ENCODE data around the gene CDH4.

CDH4 gene

DNA sequence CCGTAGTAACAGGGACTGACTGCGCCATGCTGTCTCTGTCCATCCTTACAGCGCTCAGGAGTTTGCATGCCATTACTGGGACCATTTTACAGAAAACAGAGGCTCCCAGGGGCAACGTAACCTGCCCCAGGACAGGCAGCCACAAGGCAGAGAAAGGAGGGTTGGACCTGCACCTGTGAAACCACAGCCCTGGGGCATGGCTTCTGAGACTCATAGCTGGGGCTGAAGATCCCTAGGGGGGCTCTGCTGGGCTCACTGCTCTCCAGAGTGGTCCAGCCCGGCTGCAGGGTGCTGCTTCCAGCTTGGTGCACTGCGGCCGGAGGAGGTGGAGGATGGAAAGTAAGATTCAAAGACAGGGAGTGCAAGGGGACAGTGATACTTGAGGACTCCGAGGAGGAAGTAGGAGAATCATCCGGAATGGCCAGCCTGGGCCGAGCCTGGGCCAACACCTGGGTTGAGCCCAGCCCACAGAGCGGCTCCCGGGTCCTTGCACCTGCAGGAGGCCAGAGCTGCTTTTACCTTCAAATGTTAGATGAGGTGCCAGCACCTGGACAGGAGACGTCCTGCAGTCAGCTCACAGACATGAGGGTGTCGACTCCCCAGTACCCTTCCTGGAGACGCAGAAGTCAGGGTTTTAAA lies 183.2 kb downstream of the CDH4 start:
- in situ Hi-C loops (cut with MboI; ENCODE audit: low sequenced_read_pairs, unreplicated experiment), result no loop called here
- TF ChIP-seq, protein P1, sequence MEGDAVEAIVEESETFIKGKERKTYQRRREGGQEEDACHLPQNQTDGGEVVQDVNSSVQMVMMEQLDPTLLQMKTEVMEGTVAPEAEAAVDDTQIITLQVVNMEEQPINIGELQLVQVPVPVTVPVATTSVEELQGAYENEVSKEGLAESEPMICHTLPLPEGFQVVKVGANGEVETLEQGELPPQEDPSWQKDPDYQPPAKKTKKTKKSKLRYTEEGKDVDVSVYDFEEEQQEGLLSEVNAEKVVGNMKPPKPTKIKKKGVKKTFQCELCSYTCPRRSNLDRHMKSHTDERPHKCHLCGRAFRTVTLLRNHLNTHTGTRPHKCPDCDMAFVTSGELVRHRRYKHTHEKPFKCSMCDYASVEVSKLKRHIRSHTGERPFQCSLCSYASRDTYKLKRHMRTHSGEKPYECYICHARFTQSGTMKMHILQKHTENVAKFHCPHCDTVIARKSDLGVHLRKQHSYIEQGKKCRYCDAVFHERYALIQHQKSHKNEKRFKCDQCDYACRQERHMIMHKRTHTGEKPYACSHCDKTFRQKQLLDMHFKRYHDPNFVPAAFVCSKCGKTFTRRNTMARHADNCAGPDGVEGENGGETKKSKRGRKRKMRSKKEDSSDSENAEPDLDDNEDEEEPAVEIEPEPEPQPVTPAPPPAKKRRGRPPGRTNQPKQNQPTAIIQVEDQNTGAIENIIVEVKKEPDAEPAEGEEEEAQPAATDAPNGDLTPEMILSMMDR (IDR thresholded peaks at IDR 0.05; ENCODE audit: borderline replicate concordance, control extremely low read depth, extremely low read depth, insufficient read depth, missing control alignments), result no peak
- DNase-seq (ENCODE audit: low spot score), result no peak

DNA sequence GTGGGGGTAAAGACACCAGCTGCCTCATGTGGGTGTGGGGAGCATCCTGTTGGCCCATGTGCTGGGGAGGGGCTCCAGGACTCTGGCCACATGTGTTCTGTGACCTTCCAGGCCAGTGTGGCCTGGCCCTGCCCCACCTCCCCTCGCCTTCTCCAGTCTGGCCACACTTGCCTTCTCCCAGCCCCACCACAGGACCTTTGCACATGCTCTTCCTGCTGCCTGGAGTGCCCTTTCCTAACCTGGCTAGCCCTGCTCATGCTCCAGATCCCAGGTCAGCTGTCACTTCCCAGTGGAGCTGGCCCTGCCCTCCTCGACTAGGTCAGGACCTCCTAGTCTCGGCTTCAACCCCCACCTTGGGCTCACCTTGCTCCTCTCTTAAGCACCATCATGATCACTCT lies 183.8 kb downstream of the CDH4 start:
- in situ Hi-C loops (cut with MboI; ENCODE audit: low sequenced_read_pairs, unreplicated experiment), result no loop called here
- TF ChIP-seq, protein P1 (IDR thresholded peaks at IDR 0.05; ENCODE audit: borderline replicate concordance, control extremely low read depth, extremely low read depth, insufficient read depth, missing control alignments), result no peak

DNA sequence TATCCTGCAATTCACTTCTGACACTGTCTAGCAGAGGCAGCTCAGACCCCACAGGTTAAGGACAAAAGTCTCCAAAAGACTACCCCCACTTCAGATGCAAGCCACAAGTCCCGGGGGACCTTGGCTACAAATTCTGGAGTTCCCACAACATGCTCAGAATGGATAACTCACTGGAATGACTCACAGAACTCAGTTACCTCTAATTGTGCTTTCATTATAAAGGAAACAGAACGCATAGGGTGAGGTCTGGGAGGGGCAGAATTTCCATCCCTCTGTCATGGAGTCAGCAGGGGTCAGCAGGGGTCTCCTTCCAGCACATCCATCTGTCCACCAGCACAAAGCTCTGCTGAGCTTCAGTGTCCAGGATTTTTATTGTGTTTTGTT lies 184.2 kb downstream of the CDH4 start:
- in situ Hi-C loops (cut with MboI; ENCODE audit: low sequenced_read_pairs, unreplicated experiment), result no loop called here
- DNase-seq (ENCODE audit: low spot score), result no peak
- TF ChIP-seq, protein P1 (IDR thresholded peaks at IDR 0.05; ENCODE audit: borderline replicate concordance, control extremely low read depth, extremely low read depth, insufficient read depth, missing control alignments), result no peak

More for the DNA sequence above, 183.8 kb downstream of the CDH4 start:
- no peak for DNase-seq (ENCODE audit: low spot score)

DNA sequence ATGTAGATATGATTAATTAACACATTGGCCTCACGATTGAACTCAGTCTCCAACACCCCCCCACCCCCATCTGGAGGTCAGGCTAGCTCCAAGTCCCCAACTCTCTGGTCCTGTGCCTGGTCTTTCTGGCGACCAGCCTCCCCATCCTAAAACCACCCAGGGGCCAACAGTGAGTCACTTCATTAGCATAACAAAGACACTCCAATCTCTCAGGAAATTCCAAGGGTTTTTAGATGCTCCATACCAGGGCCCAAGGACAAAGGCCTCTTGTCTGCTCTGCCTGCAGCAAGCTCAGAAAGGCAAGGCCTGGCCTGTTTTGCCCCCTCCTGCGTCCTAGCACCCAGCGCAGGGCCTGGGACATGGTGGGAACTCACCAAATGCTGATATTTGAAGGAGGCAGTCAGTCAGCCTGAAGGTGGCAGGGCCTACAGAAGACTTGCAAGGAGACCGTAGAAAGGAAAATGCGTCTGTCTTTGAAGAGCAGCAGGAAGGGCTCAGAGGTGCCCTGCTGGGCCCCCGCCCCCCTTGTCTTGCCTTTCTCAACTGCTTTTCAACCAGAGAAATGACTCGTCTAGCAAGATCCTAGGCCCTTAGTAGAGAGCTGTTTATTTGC lies 184.7 kb downstream of the CDH4 start:
- in situ Hi-C loops (cut with MboI; ENCODE audit: low sequenced_read_pairs, unreplicated experiment), result no loop called here
- no peak for DNase-seq (ENCODE audit: low spot score)
- TF ChIP-seq, protein P1 (IDR thresholded peaks at IDR 0.05; ENCODE audit: borderline replicate concordance, control extremely low read depth, extremely low read depth, insufficient read depth, missing control alignments), result no peak

DNA sequence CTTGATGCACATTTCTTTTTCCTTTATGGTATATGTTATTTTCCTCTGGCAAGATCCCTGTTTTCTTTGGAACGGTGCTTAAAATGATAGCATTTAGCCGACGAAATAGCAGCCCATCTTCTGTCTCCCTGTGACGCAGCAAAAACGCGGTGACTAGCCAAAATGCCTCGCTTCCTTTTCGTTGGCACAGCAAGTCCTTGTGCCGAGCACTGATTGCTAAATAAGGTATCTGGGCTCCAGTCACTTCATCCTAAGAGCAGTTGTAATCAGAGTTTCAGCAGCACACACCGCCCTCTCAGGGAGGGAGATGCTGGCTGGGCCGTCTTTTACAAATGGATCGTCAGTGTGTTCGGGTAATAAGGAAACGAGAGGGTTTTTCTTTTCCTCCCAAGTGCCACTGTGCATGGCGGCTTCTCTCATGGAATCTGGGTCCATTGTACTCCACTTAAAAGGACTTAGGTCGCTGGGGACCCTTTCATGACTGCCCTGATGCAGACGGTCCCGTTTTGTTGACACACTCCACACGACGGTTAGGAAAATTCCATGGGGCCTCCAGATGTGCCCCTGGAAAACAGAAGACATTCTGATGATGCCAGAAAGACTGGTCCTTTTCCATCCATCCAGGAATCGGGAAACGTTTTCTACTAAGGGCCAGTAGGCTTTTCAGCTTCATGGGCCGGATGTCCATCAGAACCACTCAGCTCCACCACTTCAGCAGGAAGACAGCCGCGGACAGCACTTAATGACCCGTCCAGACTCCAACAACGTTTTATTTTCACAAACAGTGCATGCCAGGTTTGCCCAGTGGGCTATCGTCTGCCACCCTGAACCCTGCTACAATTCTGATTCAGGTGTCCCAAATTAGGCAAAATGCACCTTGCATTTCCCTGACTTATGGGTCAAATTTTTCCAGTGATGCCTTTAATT lies 185.5 kb downstream of the CDH4 start:
- in situ Hi-C loops (cut with MboI; ENCODE audit: low sequenced_read_pairs, unreplicated experiment), result no loop called here
- TF ChIP-seq, protein P1 (IDR thresholded peaks at IDR 0.05; ENCODE audit: borderline replicate concordance, control extremely low read depth, extremely low read depth, insufficient read depth, missing control alignments), result no peak
- DNase-seq (ENCODE audit: low spot score), result no peak

DNA sequence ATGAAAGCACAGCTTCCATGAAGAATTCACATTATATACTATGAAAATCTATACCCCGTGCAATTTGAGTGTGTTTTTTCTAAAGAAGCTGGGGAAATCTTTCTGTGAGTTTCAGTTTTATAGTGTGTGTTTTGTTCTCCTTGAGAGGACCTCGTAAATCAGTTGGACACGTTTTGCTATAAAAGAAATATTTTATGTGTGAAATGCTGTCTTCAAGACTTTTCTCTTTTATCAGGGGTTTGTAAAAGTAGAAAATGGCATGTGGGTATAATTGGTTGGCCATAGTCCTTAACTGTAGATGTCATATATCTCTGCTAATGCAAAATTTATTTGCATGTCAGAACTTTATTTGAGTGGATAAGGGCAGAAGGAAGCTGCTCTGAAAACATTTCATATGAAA lies 186.2 kb downstream of the CDH4 start:
- DNase-seq (ENCODE audit: low spot score), result no peak
- TF ChIP-seq, protein P1 (IDR thresholded peaks at IDR 0.05; ENCODE audit: borderline replicate concordance, control extremely low read depth, extremely low read depth, insufficient read depth, missing control alignments), result no peak
- in situ Hi-C loops (cut with MboI; ENCODE audit: low sequenced_read_pairs, unreplicated experiment), result no loop called here
